Adrenal gland (tissue), 12 donors: Measurements from ENCODE around the gene MTOR. TPM values are rescaled to one million over a fixed set of nuclear protein-coding genes. Genes with fewer than 3 reads are reported as not detected.
A peak's percentile ranks its signal among the peaks of the same experiment; 100 is the strongest.
"Not testable (repeated sequence)": the region's sequence is repeated elsewhere in the genome, so short reads cannot be mapped to it uniquely, and the experiment has no call there.

ENCODE experiments used
- DNase-seq, 7 donors: peaks; one replicate each; pipeline ENCODE4 v3.0.0-alpha.2; 2019 to 2020
- H3K27ac ChIP-seq, 5 donors: fragments of 200-600 bp; sonication (generic) in 4 of 5; 1 replicate in 3 of 5; 2 replicates in 2 of 5; pipeline versions ENCODE4 v1.5.1 to v1.8.0; 2016 to 2020; ENCODE audit warnings: mild to moderate bottlenecking in 1 of 5
- H3K27me3 ChIP-seq: fragments of 200-600 bp; 2 replicates; pipeline ENCODE4 v1.8.0; 2021
- H3K36me3 ChIP-seq, 2 donors: fragments of 200-600 bp; replicated peaks in 1 of 2; 1 replicate in 1 of 2; 2 replicates in 1 of 2; pipeline versions ENCODE4 v1.5.1 to v1.8.0; 2018 to 2022
- H3K4me1 ChIP-seq, 2 donors: fragments of 200-600 bp; replicated peaks in 1 of 2; 1 replicate in 1 of 2; 2 replicates in 1 of 2; pipeline versions ENCODE4 v1.5.1 to v1.8.0; 2018 to 2021
- H3K4me3 ChIP-seq, 4 donors: fragments of 200-600 bp; sonication (generic) in 3 of 4; one replicate each; pipeline ENCODE4 v1.5.1; 2016 to 2018
- H3K9me3 ChIP-seq, 3 donors: fragments of 200-600 bp; sonication (generic) in 1 of 3; replicated peaks in 1 of 3; 1 replicate in 2 of 3; 2 replicates in 1 of 3; pipeline versions ENCODE4 v1.5.1 to v1.8.0; 2016 to 2021
- CTCF ChIP-seq, 6 experiments: fragments of 450-650 bp in 4 of 6; fragments of 200-600 bp in 2 of 6; sonication (generic) in 1 of 6; IDR thresholded peaks; 1 replicate in 5 of 6; 2 replicates in 1 of 6; pipeline versions ENCODE4 v1.5.1 to v1.8.0; 2016 to 2021; ENCODE audit warnings: antibody characterized with exemption in 6 of 6, mild to moderate bottlenecking in 2 of 6, moderate library complexity in 1 of 6
- POLR2A ChIP-seq, 2 donors: fragments of 450-650 bp; IDR thresholded peaks; one replicate each; pipeline ENCODE4 v1.6.1; 2017; ENCODE audit warnings: antibody characterized with exemption in 2 of 2, mild to moderate bottlenecking in 2 of 2, moderate library complexity in 1 of 2
- WGBS, 4 donors: extraction: QIAGEN DNeasy Blood & Tissue Kit in 2 of 4; methylation state at CpG; one replicate each; pipeline versions ENCODE4 v1.1.5 to v1.1.7; 2013 to 2017; 5-methylcytosine and 5-hydroxymethylcytosine counted together
- intact Hi-C, 2 donors: fragments of 100-400 bp; cut with DNase I; formaldehyde crosslinking; loops; one replicate each; pipeline versions ENCODE4 v1.14.1 to v1.15.0; 2022 to 2023
- polyA plus RNA-seq, 3 donors: library from polyadenylated mRNA; stranded (reverse); fragments of 200-250 nt in 2 of 3; fragments of 350-450 nt in 1 of 3; fragmentation: Illumina TruSeq in 1 of 3; extraction: RNeasy Lipid Tissue Mini Kit (QIAGEN cat#74804) in 1 of 3; gene quantifications; one replicate each; pipeline ENCODE4 v1.2.3, GENCODE V29; 2013 to 2014
- total RNA-seq, 9 donors: library from RNA; depleted of rRNA in 4 of 9; stranded (reverse); fragments of >200 nt in 4 of 9; fragments of 120-200 nt in 1 of 9; fragmentation: NEBNext Ultra II Directional in 1 of 9; extraction: Animal tissue kit (Norgen Biotek cat#: 25700) in 1 of 9; gene quantifications; one replicate each; pipeline versions ENCODE4 v1.1.0 to v1.2.4, GENCODE V29; 2013 to 2023
- donor health status: healthy with polysubstance abuse.
- donor health status: Bipolar disorder and iron deficiency.
- donor health status: DM: yes; HTN: yes; CAD: no.
- donor health status: DM: no; HTN: no; CAD: no.
- donor health status: DM: no; HTN: no; CAD: no.
- donor health status: DM: yes; HTN: yes; CAD: no.

Gene MTOR
- total and polyA plus RNA-seq, 12 donors: 21.4 to 45.3 (median 33.4) TPM

GRCh38 chr1:11107599-11107998, 154.8 kb downstream of the MTOR start:
- TF ChIP-seq CTCF (IDR thresholded peaks at IDR 0.05) (no peak), POLR2A (IDR thresholded peaks at IDR 0.05) (no peak)
- no peaks in the 10 kb centered on the region for H3K9me3 ChIP-seq
- intact Hi-C loops: no loop called here
- WGBS, 4 donors: 34 to 53% (median 37%) methylated on average over 5 of the region's 5 CpGs
- peak overlapping the region in 1 of 5 donors; percentile 8 for H3K27ac ChIP-seq
- H3K27me3 ChIP-seq: no peaks in the 10 kb centered on the region
- no peak overlapping the region for H3K4me3 ChIP-seq
- H3K36me3 ChIP-seq: peaks cover 0 to 45% of the 10 kb centered on the region in 2 donors
- H3K4me1 ChIP-seq: peaks cover 4 to 10% of the 10 kb centered on the region in 2 donors
- DNase-seq: peak in 5 of 7 donors; percentile 43 to 76 (median 51)

GRCh38 chr1:11105586-11105985, 156.8 kb downstream of the MTOR start:
- intact Hi-C loops: no loop called here
- Histone ChIP-seq H3K36me3 (peaks cover 0 to 28% of the 10 kb centered on the region in 2 donors), H3K4me3 (no peak overlapping the region), H3K9me3 (no peaks in the 10 kb centered on the region), H3K27ac (no peak overlapping the region), H3K27me3 (no peaks in the 10 kb centered on the region), H3K4me1 (peaks cover 4 to 10% of the 10 kb centered on the region in 2 donors)
- TF ChIP-seq POLR2A (IDR thresholded peaks at IDR 0.05): no peak
- TF ChIP-seq CTCF (IDR thresholded peaks at IDR 0.05): no peak
- DNase-seq: peak in 1 of 7 donors; percentile 25
- WGBS, 4 donors: 91 to 97% (median 94%) methylated on average over 9 to 10 of the region's 10 CpGs

DNA sequence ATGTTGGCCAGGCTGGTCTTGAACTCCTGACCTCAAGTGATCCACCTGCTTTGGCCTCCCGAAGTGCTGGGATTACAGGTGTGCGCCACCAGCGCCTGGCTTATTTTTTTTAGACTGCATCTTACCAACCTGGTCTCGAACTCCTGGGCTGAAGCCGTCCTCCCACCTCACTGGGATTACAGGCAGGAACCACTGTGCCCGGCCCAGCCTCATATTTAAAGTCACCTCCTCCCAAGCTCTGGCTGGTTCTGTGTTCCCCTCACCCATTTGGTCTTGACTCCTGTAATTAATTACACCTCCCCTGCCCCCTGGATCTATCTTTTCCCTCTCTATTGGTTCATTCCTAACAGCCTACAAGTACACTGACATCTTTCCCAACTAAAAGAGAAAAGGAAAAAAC, 161.0 kb downstream of the MTOR start:
- Histone ChIP-seq H3K4me3 (no peak overlapping the region), H3K4me1 (peaks cover 0 to 10% of the 10 kb centered on the region in 2 donors), H3K36me3 (peaks cover 0 to 24% of the 10 kb centered on the region in 2 donors), H3K9me3 (no peaks in the 10 kb centered on the region), H3K27me3 (no peaks in the 10 kb centered on the region), H3K27ac (no peak overlapping the region)
- TF ChIP-seq CTCF (IDR thresholded peaks at IDR 0.05) (no peak), POLR2A (IDR thresholded peaks at IDR 0.05) (no peak)
- intact Hi-C loops: no loop called here
- DNase-seq: peak in 1 of 7 donors; percentile 37
- 89 to 98% (median 93%) methylated on average over 6 of the region's 6 CpGs for WGBS, 4 donors

GRCh38 chr1:11100806-11101205, 161.5 kb downstream of the MTOR start:
- H3K4me3 ChIP-seq, H3K9me3 ChIP-seq, H3K27me3 ChIP-seq, intact Hi-C loops, H3K27ac ChIP-seq: not testable (repeated sequence)
- DNase-seq: peak in 1 of 7 donors; percentile 50
- 93 to 95% (median 95%) methylated on average over 17 of the region's 17 CpGs for WGBS, 4 donors
- Histone ChIP-seq H3K36me3 (peaks cover 0 to 25% of the 10 kb centered on the region in 2 donors), H3K4me1 (peaks cover 0 to 10% of the 10 kb centered on the region in 2 donors)

DNA sequence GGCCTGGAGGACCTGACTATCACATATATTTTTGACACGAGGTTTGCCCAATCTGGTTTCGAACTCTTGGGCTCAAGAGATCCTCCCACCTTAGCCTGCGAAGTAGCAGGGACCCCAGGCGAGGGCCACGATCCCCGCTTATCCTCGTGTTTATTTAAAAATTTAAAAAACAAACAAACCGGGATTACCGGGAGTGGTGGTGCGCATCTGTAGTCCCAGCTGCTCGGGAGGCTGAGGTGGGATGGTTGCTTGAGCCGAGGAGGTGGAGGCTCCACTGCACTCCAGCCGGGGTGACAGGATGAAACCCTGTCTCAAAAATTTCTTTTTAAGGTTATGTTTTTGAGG, 162.2 kb downstream of the MTOR start:
- TF ChIP-seq CTCF (IDR thresholded peaks at IDR 0.05): no peak
- no peak for TF ChIP-seq POLR2A (IDR thresholded peaks at IDR 0.05)
- peaks cover 0 to 28% of the 10 kb centered on the region in 2 donors for H3K36me3 ChIP-seq
- H3K9me3 ChIP-seq: no peaks in the 10 kb centered on the region
- no peaks in the 10 kb centered on the region for H3K27me3 ChIP-seq
- DNase-seq: peak in 1 of 7 donors; percentile 51
- peaks cover 0 to 10% of the 10 kb centered on the region in 2 donors for H3K4me1 ChIP-seq
- intact Hi-C loops: no loop called here
- WGBS, 4 donors: 57 to 63% (median 59%) methylated on average over 13 of the region's 13 CpGs
- H3K4me3 ChIP-seq: peak overlapping the region in 2 of 4 donors; percentile 91 to 97
- peak overlapping the region in 4 of 5 donors; percentile 73 to 90 (median 80) for H3K27ac ChIP-seq
